SU-DHL-6 (cell line): ENCODE measurements around the gene GRAMD4.
A peak's percentile ranks its signal among the peaks of the same experiment; 100 is the strongest.

Source experiments
- H2AFZ ChIP-seq: fragments of 200-600 bp; sonication (generic); 2 replicates; pipeline ENCODE4 v1.6.1; 2014; ENCODE audit warnings: low read depth, mild to moderate bottlenecking, moderate library complexity, mixed read lengths, antibody characterized with exemption, low read length; ENCODE audit not compliant: severe bottlenecking
- H3F3A ChIP-seq: fragments of 200-600 bp; shearing (Covaris generic); 2 replicates; pipeline ENCODE4 v1.6.0; 2016; ENCODE audit warnings: antibody characterized with exemption, mild to moderate bottlenecking; ENCODE audit not compliant: insufficient read depth
- H3K27ac ChIP-seq: fragments of 200-600 bp; sonication (generic); 2 replicates; pipeline ENCODE4 v1.5.1; 2016; ENCODE audit warnings: low read depth, mild to moderate bottlenecking, low read length, moderate library complexity, mixed read lengths
- H3K27me3 ChIP-seq: fragments of 200-600 bp; sonication (generic), shearing (Covaris generic); 2 replicates; pipeline ENCODE4 v1.6.0; 2014; ENCODE audit warnings: mild to moderate bottlenecking, low read length
- H3K36me3 ChIP-seq: fragments of 200-600 bp; sonication (generic); 2 replicates; pipeline ENCODE4 v1.6.1; 2014; ENCODE audit warnings: mild to moderate bottlenecking, low read length, mixed read lengths
- H3K4me2 ChIP-seq: fragments of 300-600, 200-600 bp; shearing (Covaris generic), sonication (generic); 2 replicates; pipeline ENCODE4 v1.6.0; 2014; ENCODE audit warnings: low read length, low read depth, mild to moderate bottlenecking; ENCODE audit not compliant: poor library complexity, severe bottlenecking
- H3K4me3 ChIP-seq: fragments of 200-600 bp; sonication (generic); 2 replicates; pipeline ENCODE4 v1.5.1; 2014; ENCODE audit warnings: antibody characterized with exemption, low read length, mild to moderate bottlenecking, mixed read lengths; ENCODE audit not compliant: insufficient read depth, poor library complexity, severe bottlenecking
- H3K79me2 ChIP-seq: fragments of 200-600 bp; sonication (generic); 2 replicates; pipeline ENCODE4 v1.6.1; 2014; ENCODE audit warnings: mild to moderate bottlenecking, low read length, moderate library complexity; ENCODE audit not compliant: insufficient read depth
- H3K9ac ChIP-seq: fragments of 200-600 bp; sonication (generic); 2 replicates; pipeline ENCODE4 v1.7.0; 2014; ENCODE audit warnings: mild to moderate bottlenecking, low read length
- H3K9me2 ChIP-seq: fragments of 200-600 bp; sonication (generic); replicated peaks from 2 replicates; pipeline ENCODE4 v1.6.1; 2014; ENCODE audit warnings: low read length; ENCODE audit not compliant: insufficient read depth
- H3K9me3 ChIP-seq: fragments of 200-600 bp; sonication (generic); 2 replicates; pipeline ENCODE4 v1.6.1; 2014; ENCODE audit warnings: low read length, mixed read lengths; ENCODE audit not compliant: insufficient read depth
- H4K20me1 ChIP-seq: fragments of 200-600 bp; sonication (generic); 2 replicates; pipeline ENCODE4 v1.6.1; 2014; ENCODE audit warnings: low read depth, mild to moderate bottlenecking, antibody characterized with exemption, low read length, moderate library complexity, mixed read lengths
- EZH2phosphoT487 ChIP-seq: fragments of 200-600 bp; sonication (generic), shearing (Covaris generic); conservative IDR thresholded peaks from 2 replicates; pipeline ENCODE4 v1.6.1; 2018; ENCODE audit warnings: mild to moderate bottlenecking, antibody characterized with exemption, low read length, moderate library complexity, mixed read lengths
- TF ChIP-seq, protein P1 (sequence below): fragments of 200-600 bp; sonication (generic); IDR thresholded peaks from one replicate; pipeline ENCODE4 v1.5.1; 2017; ENCODE audit warnings: antibody characterized with exemption, mild to moderate bottlenecking, low read length, moderate library complexity; ENCODE audit not compliant: insufficient read depth, poor library complexity, severe bottlenecking

Gene GRAMD4

DNA sequence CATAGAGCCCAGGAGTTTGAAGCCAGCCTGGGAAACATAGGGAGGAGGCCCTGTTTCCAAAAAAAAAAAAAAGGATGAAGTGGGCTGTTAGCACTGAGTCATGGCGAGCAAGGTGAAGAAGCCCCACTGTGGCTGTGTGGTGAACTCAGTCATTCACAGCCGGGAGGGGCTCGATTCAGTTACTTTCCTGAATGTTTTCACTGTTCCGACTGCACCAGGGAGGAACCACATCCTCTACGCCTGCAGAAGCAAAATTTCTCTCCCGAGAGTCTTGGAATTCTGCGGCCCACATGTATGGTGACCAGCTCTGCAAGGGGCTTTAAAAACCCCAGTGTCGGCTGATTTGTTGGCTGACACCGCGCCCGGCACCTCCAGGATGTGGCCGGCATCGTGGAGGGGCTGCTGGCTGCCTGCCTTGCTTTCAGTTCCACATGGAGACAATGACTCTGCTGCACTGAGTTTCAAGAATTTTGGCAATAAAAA is 27.8 kb upstream of the GRAMD4 start:
- no peak overlapping the region for H2AFZ ChIP-seq

DNA sequence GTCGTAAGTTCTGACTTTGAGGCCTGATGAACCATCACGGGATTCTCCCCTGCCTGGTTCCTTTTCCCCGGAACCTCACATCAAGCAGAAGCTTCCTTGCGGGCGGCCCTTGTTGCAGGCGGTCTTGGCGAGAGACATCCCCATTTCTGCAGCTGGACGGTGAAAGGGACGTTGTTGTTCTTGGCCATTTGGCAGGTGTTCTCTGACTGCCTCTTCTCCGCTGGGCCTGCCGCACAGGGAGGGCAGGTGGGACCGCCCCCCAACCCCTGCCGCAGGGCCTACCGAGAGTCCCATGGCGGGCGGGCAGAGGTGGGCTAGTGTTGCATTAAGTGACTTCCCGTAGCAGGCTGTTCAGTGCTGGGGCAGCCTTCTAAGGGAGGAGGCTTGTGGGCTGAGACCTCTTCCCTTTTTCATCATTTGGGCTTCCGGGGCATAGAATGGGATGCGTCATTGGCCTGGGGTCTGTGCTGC is 26.9 kb upstream of the GRAMD4 start:
- H3K79me2 ChIP-seq, result no peaks in the 10 kb centered on the region
- H2AFZ ChIP-seq, result no peak overlapping the region
- H3K36me3 ChIP-seq, result no peaks in the 10 kb centered on the region
- no peaks in the 10 kb centered on the region for H3F3A ChIP-seq
- H3K9me3 ChIP-seq, result no peaks in the 10 kb centered on the region
- no peak overlapping the region for H3K9ac ChIP-seq
- TF ChIP-seq, protein P1, sequence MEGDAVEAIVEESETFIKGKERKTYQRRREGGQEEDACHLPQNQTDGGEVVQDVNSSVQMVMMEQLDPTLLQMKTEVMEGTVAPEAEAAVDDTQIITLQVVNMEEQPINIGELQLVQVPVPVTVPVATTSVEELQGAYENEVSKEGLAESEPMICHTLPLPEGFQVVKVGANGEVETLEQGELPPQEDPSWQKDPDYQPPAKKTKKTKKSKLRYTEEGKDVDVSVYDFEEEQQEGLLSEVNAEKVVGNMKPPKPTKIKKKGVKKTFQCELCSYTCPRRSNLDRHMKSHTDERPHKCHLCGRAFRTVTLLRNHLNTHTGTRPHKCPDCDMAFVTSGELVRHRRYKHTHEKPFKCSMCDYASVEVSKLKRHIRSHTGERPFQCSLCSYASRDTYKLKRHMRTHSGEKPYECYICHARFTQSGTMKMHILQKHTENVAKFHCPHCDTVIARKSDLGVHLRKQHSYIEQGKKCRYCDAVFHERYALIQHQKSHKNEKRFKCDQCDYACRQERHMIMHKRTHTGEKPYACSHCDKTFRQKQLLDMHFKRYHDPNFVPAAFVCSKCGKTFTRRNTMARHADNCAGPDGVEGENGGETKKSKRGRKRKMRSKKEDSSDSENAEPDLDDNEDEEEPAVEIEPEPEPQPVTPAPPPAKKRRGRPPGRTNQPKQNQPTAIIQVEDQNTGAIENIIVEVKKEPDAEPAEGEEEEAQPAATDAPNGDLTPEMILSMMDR, result no peak
- TF ChIP-seq EZH2phosphoT487, result no peak
- no peaks in the 10 kb centered on the region; the same call in 1 of the 2 replicates for H4K20me1 ChIP-seq
- no peak overlapping the region for H3K4me3 ChIP-seq
- no peaks in the 10 kb centered on the region for H3K27me3 ChIP-seq
- H3K4me2 ChIP-seq, result peak overlapping the region; percentile 4
- H3K27ac ChIP-seq, result no peak overlapping the region
- H3K9me2 ChIP-seq, result no peaks in the 10 kb centered on the region

More for the DNA sequence above, 27.8 kb upstream of the GRAMD4 start:
- Histone ChIP-seq H3F3A (no peaks in the 10 kb centered on the region), H3K4me2 (peak overlapping the region; percentile 4), H3K79me2 (no peaks in the 10 kb centered on the region), H4K20me1 (no peaks in the 10 kb centered on the region; the same call in 1 of the 2 replicates), H3K9me3 (no peaks in the 10 kb centered on the region), H3K9me2 (no peaks in the 10 kb centered on the region), H3K9ac (no peak overlapping the region), H3K4me3 (no peak overlapping the region), H3K27ac (no peak overlapping the region), H3K27me3 (no peaks in the 10 kb centered on the region), H3K36me3 (no peaks in the 10 kb centered on the region)
- TF ChIP-seq, protein P1, result no peak
- TF ChIP-seq EZH2phosphoT487, result no peak

DNA sequence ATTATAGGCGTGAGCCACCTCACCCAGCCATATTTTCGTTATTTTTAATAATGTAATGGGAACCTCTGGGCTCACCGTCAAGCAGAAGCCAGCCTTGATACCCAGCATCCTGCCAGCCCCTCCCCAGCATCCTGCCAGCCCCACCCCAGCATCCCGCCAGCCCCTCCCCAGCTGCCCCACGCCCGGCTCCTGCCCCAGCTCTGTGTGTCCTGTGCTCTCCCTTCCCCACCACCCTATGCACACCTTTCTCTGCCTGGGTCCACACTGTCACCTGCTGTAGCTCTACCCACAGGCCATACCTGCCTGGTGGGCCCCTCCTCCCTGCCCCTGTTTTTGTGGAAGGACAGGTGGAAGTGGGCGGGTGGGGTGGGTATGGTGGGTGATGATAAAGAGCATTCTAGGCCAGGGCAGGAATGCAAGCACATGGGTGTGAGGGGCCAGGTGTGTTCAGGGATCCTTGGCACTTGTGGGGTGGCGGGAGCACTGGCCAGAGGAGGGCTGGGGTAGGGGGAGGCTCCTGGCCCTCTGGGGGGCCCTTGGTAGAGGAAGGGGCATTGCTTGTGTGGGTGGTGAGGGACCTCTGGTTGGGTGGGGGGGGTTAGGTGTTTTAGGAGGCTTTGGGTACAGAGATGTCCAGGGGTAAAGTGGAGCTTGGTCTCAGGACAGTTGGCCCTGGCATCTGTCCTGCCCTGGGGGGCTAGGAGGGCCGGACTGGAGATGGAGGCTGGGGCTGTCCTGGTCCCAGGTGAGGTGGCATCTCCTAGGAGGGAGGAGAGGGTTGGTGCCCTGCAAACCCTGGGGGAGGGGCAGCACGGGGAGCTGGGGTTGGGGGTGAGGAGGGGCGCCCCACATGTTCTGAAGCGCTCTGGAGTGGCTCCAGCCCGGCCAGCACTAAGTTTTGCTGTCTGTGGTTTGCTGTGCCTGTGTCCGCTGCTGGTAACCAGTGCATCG is 25.9 kb upstream of the GRAMD4 start:
- H3F3A ChIP-seq, result no peaks in the 10 kb centered on the region
- H3K4me3 ChIP-seq, result no peak overlapping the region
- no peak for TF ChIP-seq EZH2phosphoT487
- TF ChIP-seq, protein P1, result no peak
- no peak overlapping the region for H3K4me2 ChIP-seq
- H3K36me3 ChIP-seq, result no peaks in the 10 kb centered on the region
- H3K9ac ChIP-seq, result no peak overlapping the region
- no peaks in the 10 kb centered on the region for H3K79me2 ChIP-seq
- no peaks in the 10 kb centered on the region for H3K9me2 ChIP-seq
- H2AFZ ChIP-seq, result no peak overlapping the region
- no peak overlapping the region for H3K27ac ChIP-seq
- no peaks in the 10 kb centered on the region; the same call in 1 of the 2 replicates for H4K20me1 ChIP-seq
- H3K27me3 ChIP-seq, result no peaks in the 10 kb centered on the region
- no peaks in the 10 kb centered on the region for H3K9me3 ChIP-seq
